GM18951 (cell line): ENCODE measurements around the gene ZNF512.

Source experiments
- POLR2A ChIP-seq: IDR thresholded peaks from 4 replicates; pipeline ENCODE4 v1.6.1; 2011; ENCODE audit warnings: mild to moderate bottlenecking; ENCODE audit not compliant: insufficient read length, insufficient read depth; ENCODE audit errors: extremely low read depth
- in situ Hi-C: fragments of 300-500 bp; cut with MboI; formaldehyde crosslinking; loops from one replicate; pipeline ENCODE4 v1.12.0; 2022; ENCODE audit warnings: low sequenced_read_pairs, mixed read lengths, inconsistent platforms; ENCODE audit not compliant: unreplicated experiment

Gene ZNF512

GRCh38 chr2:27638037-27638637, 55.3 kb downstream of the ZNF512 start:
- in situ Hi-C loops = no loop called here
- no peak for TF ChIP-seq POLR2A

- no peak for TF ChIP-seq POLR2A
- in situ Hi-C loops = no loop called here
Observed at GRCh38 chr2:27638709-27639108, 55.9 kb downstream of the ZNF512 start.

- no peak for TF ChIP-seq POLR2A
Observed at GRCh38 chr2:27640722-27641245, 57.9 kb downstream of the ZNF512 start.

GRCh38 chr2:27645197-27645596, 62.4 kb downstream of the ZNF512 start:
- TF ChIP-seq POLR2A = no peak
- in situ Hi-C loops = no loop called here

More at GRCh38 chr2:27640722-27641245, 57.9 kb downstream of the ZNF512 start:
- in situ Hi-C loops = no loop called here

- in situ Hi-C loops = no loop called here
- no peak for TF ChIP-seq POLR2A
Observed at GRCh38 chr2:27647289-27647688, 64.4 kb downstream of the ZNF512 start.

- in situ Hi-C loops = no loop called here
- no peak for TF ChIP-seq POLR2A
Observed at GRCh38 chr2:27647737-27648136, 64.9 kb downstream of the ZNF512 start.

- in situ Hi-C loops = no loop called here
- TF ChIP-seq POLR2A = no peak
Observed at GRCh38 chr2:27651056-27651455, 68.2 kb downstream of the ZNF512 start.

GRCh38 chr2:27652341-27652740, 69.5 kb downstream of the ZNF512 start:
- in situ Hi-C loops = no loop called here
- no peak for TF ChIP-seq POLR2A

- in situ Hi-C loops = no loop called here
- TF ChIP-seq POLR2A = no peak
Observed at GRCh38 chr2:27652790-27653189, 69.9 kb downstream of the ZNF512 start.

- no peak for TF ChIP-seq POLR2A
- in situ Hi-C loops = no loop called here
Observed at GRCh38 chr2:27653397-27653796, 70.6 kb downstream of the ZNF512 start.

GRCh38 chr2:27655155-27655951, 72.5 kb downstream of the ZNF512 start:
- TF ChIP-seq POLR2A = no peak
- in situ Hi-C loops = no loop called here

- in situ Hi-C loops = no loop called here
- no peak for TF ChIP-seq POLR2A
Observed at GRCh38 chr2:27661371-27661770, 78.5 kb downstream of the ZNF512 start.

GRCh38 chr2:27663285-27664153, 80.7 kb downstream of the ZNF512 start, which contains the start of the genes SLC4A1AP and SUPT7L:
SLC4A1AP (plus strand) TSS chr2:27663889; CDS start chr2:27663915, 26 bp downstream.
SUPT7L (minus strand) TSS chr2:27663614; CDS start chr2:27662192, 1,422 bp downstream.
- in situ Hi-C loops = no loop called here
- TF ChIP-seq POLR2A = peak; percentile 74
